Fibroblast of villous mesenchyme (primary cell): ENCODE measurements around the gene FSTL4. TPM values are rescaled to one million over a fixed set of nuclear protein-coding genes. Genes with fewer than 3 reads are reported as not detected.

Source experiments
- DNase-seq: peaks from one replicate; pipeline ENCODE4 v3.0.0-alpha.2; 2010; ENCODE audit warnings: low read depth
- H3K4me3 ChIP-seq: 2 replicates; pipeline ENCODE4 v1.5.1; 2011; ENCODE audit warnings: low read depth, mild to moderate bottlenecking, low read length
- CTCF ChIP-seq: IDR thresholded peaks from 2 replicates; pipeline ENCODE4 v1.5.1; 2012; ENCODE audit warnings: low read depth, mild to moderate bottlenecking, low read length; ENCODE audit not compliant: insufficient read depth
- total RNA-seq: library from RNA; depleted of rRNA; stranded (reverse); fragments of >200 nt; gene quantifications from 2 replicates; pipeline ENCODE4 v1.2.3, GENCODE V29; 2012

Gene FSTL4
- total RNA-seq, 1 donor = not detected

- no peak for TF ChIP-seq CTCF
- no peak overlapping the region for H3K4me3 ChIP-seq
- DNase-seq = no peak
These were observed 8.6 kb downstream of the FSTL4 start for GRCh38 chr5:133603711-133604110.

- no peak for TF ChIP-seq CTCF
- no peak for DNase-seq
- H3K4me3 ChIP-seq = no peak overlapping the region
These were observed 9.4 kb downstream of the FSTL4 start for GRCh38 chr5:133602835-133603380.

- no peak for DNase-seq
- no peak for TF ChIP-seq CTCF
These were observed 12.7 kb downstream of the FSTL4 start for GRCh38 chr5:133599600-133599999.

GRCh38 chr5:133599044-133599443 lies 13.3 kb downstream of the FSTL4 start:
- H3K4me3 ChIP-seq = no peak overlapping the region
- TF ChIP-seq CTCF = no peak
- no peak for DNase-seq

More at GRCh38 chr5:133599600-133599999, 12.7 kb downstream of the FSTL4 start:
- no peak overlapping the region for H3K4me3 ChIP-seq

- TF ChIP-seq CTCF = no peak
- H3K4me3 ChIP-seq = no peak overlapping the region
- DNase-seq = no peak
These were observed 16.3 kb downstream of the FSTL4 start for GRCh38 chr5:133596049-133596448.

- no peak for TF ChIP-seq CTCF
- no peak for DNase-seq
- H3K4me3 ChIP-seq = no peak overlapping the region
These were observed 16.9 kb downstream of the FSTL4 start for GRCh38 chr5:133595465-133595864.

GRCh38 chr5:133589286-133589685 lies 23.1 kb downstream of the FSTL4 start:
- no peak overlapping the region for H3K4me3 ChIP-seq
- TF ChIP-seq CTCF = no peak
- DNase-seq = no peak
